A549 (cell line): Measurements from ENCODE around the gene UNC93A. TPM values are rescaled to one million over a fixed set of nuclear protein-coding genes. Genes with fewer than 3 reads are reported as not detected.
"Not testable (repeated sequence)": the region's sequence is repeated elsewhere in the genome, so short reads cannot be mapped to it uniquely, and the experiment has no call there.

Source experiments
- ATAC-seq, 2 experiments: fragments of 200-7000 bp in 1 of 2; fragments of >200 bp in 1 of 2; cut with Nextera tagmentation in 1 of 2; cut with Tn5 transposase in 1 of 2; 3 replicates each; pipeline versions ENCODE4 v1.8.0 to v1.9.1; 2018 to 2020; ENCODE audit warnings: mild to moderate bottlenecking in 1 of 2, moderate library complexity in 1 of 2
- CTCF ChIA-PET: fragments of 300-600 bp; sonication (Branson Sonifier 250); formaldehyde crosslinking; extraction: SDS; loops from one replicate; lab custom pipeline; 2021; ENCODE audit warnings: antibody characterized with exemption, inconsistent platforms; lab: Yijun Ruan, JAX
- POLR2A ChIA-PET: fragments of 350-600 bp; formaldehyde crosslinking; extraction: SDS; loops from one replicate; lab custom pipeline; 2021; ENCODE audit warnings: antibody characterized with exemption, inconsistent platforms; lab: Yijun Ruan, JAX
- DNase-seq, 2 experiments: peaks; one replicate each; pipeline versions ENCODE4 v3.0.0 to v3.0.0-alpha.2; 2011 to 2016; ENCODE audit warnings: low read depth in 1 of 2, low spot score in 1 of 2
- FAIRE-seq: peaks from 2 replicates; lab custom pipeline; 2011; peaks lifted over from hg19 to GRCh38; lab: Jason Lieb, UNC
- H3K27ac ChIP-seq, 2 experiments: fragments of >200 bp; sonication (Bioruptor Twin); formaldehyde crosslinking; 3 replicates each; pipeline ENCODE4 v1.5.1; 2016 to 2017
- H3K4me1 ChIP-seq: fragments of >200 bp; sonication (Bioruptor Twin); formaldehyde crosslinking; 3 replicates; pipeline ENCODE4 v1.6.1; 2016
- H3K4me2 ChIP-seq: fragments of >200 bp; sonication (Bioruptor Twin); formaldehyde crosslinking; 3 replicates; pipeline ENCODE4 v1.6.1; 2016
- H3K4me3 ChIP-seq: fragments of >200 bp; sonication (Bioruptor Twin); formaldehyde crosslinking; 3 replicates; pipeline ENCODE4 v1.5.1; 2016
- H3K9me3 ChIP-seq: fragments of >200 bp; sonication (Bioruptor Twin); formaldehyde crosslinking; 3 replicates; pipeline ENCODE4 v1.6.1; 2016
- ATOH8 ChIP-seq: fragments of 250-450 bp; sonication (Bioruptor Pico); IDR thresholded peaks from 2 replicates; pipeline ENCODE4 v1.5.0; 2020; ENCODE audit warnings: low read depth, mild to moderate bottlenecking, moderate library complexity
- CBX2 ChIP-seq: fragments of 200-600 bp; sonication (generic); IDR thresholded peaks from 2 replicates; pipeline ENCODE4 v1.6.1; 2016; ENCODE audit warnings: low read depth, mild to moderate bottlenecking, borderline replicate concordance
- CBX8 ChIP-seq: fragments of 200-600 bp; sonication (generic); IDR thresholded peaks from 2 replicates; pipeline ENCODE4 v1.6.1; 2016
- E2F6 ChIP-seq: IDR thresholded peaks from 2 replicates; pipeline ENCODE4 v1.6.1; 2012; ENCODE audit warnings: low read depth, borderline replicate concordance
- EHMT2 ChIP-seq: fragments of 200-600 bp; sonication (generic); IDR thresholded peaks from 2 replicates; pipeline ENCODE4 v1.6.1; 2016; ENCODE audit warnings: antibody characterized with exemption, low read depth, mild to moderate bottlenecking, moderate library complexity
- EP300 ChIP-seq, 2 experiments: fragments of >200 bp; sonication (Bioruptor Twin); formaldehyde crosslinking; IDR thresholded peaks; 2 replicates in 1 of 2; 3 replicates in 1 of 2; pipeline ENCODE4 v1.6.1; 2016 to 2017
- ESRRA ChIP-seq: fragments of 150-350 bp; IDR thresholded peaks from 2 replicates; pipeline ENCODE4 v1.6.1; 2014; ENCODE audit warnings: mild to moderate bottlenecking, low read length, borderline replicate concordance
- FOSB ChIP-seq: fragments of 250-450 bp; sonication (Bioruptor Pico); IDR thresholded peaks from 2 replicates; pipeline ENCODE4 v1.5.0; 2020; ENCODE audit warnings: mild to moderate bottlenecking, moderate library complexity
- HDAC2 ChIP-seq: fragments of 200-600 bp; sonication (generic); IDR thresholded peaks from 2 replicates; pipeline ENCODE4 v1.6.1; 2016
- HOXA7 ChIP-seq: fragments of 250-450 bp; sonication (Bioruptor Pico); IDR thresholded peaks from 2 replicates; pipeline ENCODE4 v1.5.0; 2020; ENCODE audit warnings: mild to moderate bottlenecking, moderate library complexity
- JUNB ChIP-seq: fragments of >200 bp; sonication (Bioruptor Twin); formaldehyde crosslinking; IDR thresholded peaks from 2 replicates; pipeline ENCODE4 v1.6.1; 2016
- MAZ ChIP-seq: fragments of 150-350 bp; IDR thresholded peaks from 2 replicates; pipeline ENCODE4 v1.6.1; 2014; ENCODE audit warnings: antibody characterized with exemption, low read depth, low read length, borderline replicate concordance
- NFE2L2 ChIP-seq: fragments of 150-350 bp; conservative IDR thresholded peaks from 2 replicates; pipeline ENCODE4 v1.6.1; 2014; ENCODE audit warnings: low read length
- NPAS2 ChIP-seq: fragments of 250-450 bp; sonication (Bioruptor Pico); IDR thresholded peaks from 2 replicates; pipeline ENCODE4 v1.8.0; 2022; ENCODE audit warnings: mild to moderate bottlenecking, moderate library complexity, borderline replicate concordance
- RCOR1 ChIP-seq: fragments of 150-350 bp; IDR thresholded peaks from 2 replicates; pipeline ENCODE4 v1.6.1; 2014; ENCODE audit warnings: antibody characterized with exemption, low read length, low read depth
- REST ChIP-seq: fragments of 200-600 bp; sonication (generic); IDR thresholded peaks from 2 replicates; pipeline ENCODE4 v1.6.1; 2016; ENCODE audit warnings: antibody characterized with exemption, mild to moderate bottlenecking, moderate library complexity
- SMC3 ChIP-seq: fragments of >200 bp; sonication (Bioruptor Twin); formaldehyde crosslinking; IDR thresholded peaks from 3 replicates; pipeline ENCODE4 v1.6.1; 2018; ENCODE audit warnings: inconsistent platforms
- USF2 ChIP-seq: fragments of 450-650 bp; IDR thresholded peaks from 2 replicates; pipeline ENCODE4 v1.6.1; 2014; ENCODE audit warnings: antibody characterized with exemption
- ZSCAN20 ChIP-seq: fragments of 250-450 bp; sonication (Bioruptor Pico); IDR thresholded peaks from 2 replicates; pipeline ENCODE4 v1.8.0; 2022; ENCODE audit warnings: mild to moderate bottlenecking, moderate library complexity
- WGBS: methylation state at CpG from one replicate; pipeline ENCODE4 v1.1.6; 2017; ENCODE audit errors: missing lambda C conversion rate; 5-methylcytosine and 5-hydroxymethylcytosine counted together
- polyA plus RNA-seq, 4 experiments: library from polyadenylated mRNA; depleted of rRNA in 3 of 4; stranded (reverse); fragments of >200 nt; fragmentation: RNase III in 1 of 4; extraction: RNeasy Plus Mini Kit Qiagen cat#74134 plus additional on column Dnase treatment in 1 of 4; gene quantifications; 2 replicates in 3 of 4; 3 replicates in 1 of 4; pipeline ENCODE4 v1.2.3, GENCODE V29; 2011 to 2017

UNC93A gene
- polyA plus RNA-seq, 2 of the 4 experiments (the other 2 are of a cell fraction), result not detected

GRCh38 chr6:167275436-167275835 lies 15.7 kb upstream of the UNC93A start:
- H3K4me2 ChIP-seq, result no peak overlapping the region
- no peaks in the 10 kb centered on the region for H3K9me3 ChIP-seq
- FAIRE-seq (no peak), DNase-seq (no peak), ATAC-seq (no peak)
- TF ChIP-seq CBX2 (no peak), FOSB (CRISPR knock-in tag) (no peak), USF2 (no peak), ESRRA (no peak), E2F6 (no peak), NPAS2 (CRISPR knock-in tag) (no peak), JUNB (no peak), SMC3 (no peak), ATOH8 (CRISPR knock-in tag) (no peak)
- ChIA-PET POLR2A (no interaction called here), CTCF (interaction anchor here (0.7 to 1.3 kb wide), 4 partner anchors 12 to 76 kb away, joined by 3 to 4 read pairs (median 3); no protein-coding TSS in a partner anchor)
- H3K27ac ChIP-seq, result no peak overlapping the region
- H3K4me1 ChIP-seq, result no peaks in the 10 kb centered on the region
- 20% methylated on average over 2 of the region's 4 CpGs for WGBS
- no peak overlapping the region for H3K4me3 ChIP-seq

- WGBS, result 41% methylated on average over 6 of the region's 13 CpGs
- Histone ChIP-seq H3K9me3 (no peaks in the 10 kb centered on the region), H3K4me2 (no peak overlapping the region)
- no peak for DNase-seq
- POLR2A ChIA-PET, result no interaction called here
- FAIRE-seq, result no peak
- no peak for TF ChIP-seq EHMT2
- TF ChIP-seq HOXA7 (CRISPR knock-in tag), result no peak
- no peak for TF ChIP-seq RCOR1
- TF ChIP-seq FOSB (CRISPR knock-in tag), result no peak
- TF ChIP-seq NPAS2 (CRISPR knock-in tag), result no peak
- no peak for TF ChIP-seq HDAC2
- no peak for TF ChIP-seq CBX8
- TF ChIP-seq ZSCAN20 (CRISPR knock-in tag), result no peak
- no peak for TF ChIP-seq NFE2L2
- no peak for TF ChIP-seq REST
- TF ChIP-seq USF2, result no peak
- no peak for TF ChIP-seq ATOH8 (CRISPR knock-in tag)
- no peak for TF ChIP-seq MAZ
- TF ChIP-seq EP300 (IDR thresholded peaks at IDR 0.05), result no peak
- TF ChIP-seq, all 56 proteins: peak for 0
- CTCF ChIA-PET, result interaction anchor here (1.4 kb wide), 1 partner anchor 16 kb away, joined by 3 read pairs; no protein-coding TSS in a partner anchor
- no peak overlapping the region for H3K27ac ChIP-seq
- no peak for ATAC-seq
- no peaks in the 10 kb centered on the region for H3K4me1 ChIP-seq
- no peak overlapping the region for H3K4me3 ChIP-seq
These were observed 14.2 kb upstream of the UNC93A start for GRCh38 chr6:167276772-167277533.

GRCh38 chr6:167278173-167278940 lies 12.8 kb upstream of the UNC93A start:
- DNase-seq, H3K9me3 ChIP-seq, H3K4me2 ChIP-seq, H3K4me1 ChIP-seq, H3K4me3 ChIP-seq, H3K27ac ChIP-seq, POLR2A ChIA-PET, FAIRE-seq, ATAC-seq: not testable (repeated sequence)
- 59% methylated on average over 12 of the region's 16 CpGs for WGBS
- CTCF ChIA-PET, result interaction anchor here (1.4 kb wide), 1 partner anchor 17 kb away, joined by 3 read pairs; no protein-coding TSS in a partner anchor
